OCI-M1 (cell line): Measurements from ENCODE around the gene SLAMF9.

Experiments used
- DNase-seq: peaks from one replicate; lab custom pipeline; 2025; lab: John Stamatoyannopoulos, UW

SLAMF9 gene

DNA sequence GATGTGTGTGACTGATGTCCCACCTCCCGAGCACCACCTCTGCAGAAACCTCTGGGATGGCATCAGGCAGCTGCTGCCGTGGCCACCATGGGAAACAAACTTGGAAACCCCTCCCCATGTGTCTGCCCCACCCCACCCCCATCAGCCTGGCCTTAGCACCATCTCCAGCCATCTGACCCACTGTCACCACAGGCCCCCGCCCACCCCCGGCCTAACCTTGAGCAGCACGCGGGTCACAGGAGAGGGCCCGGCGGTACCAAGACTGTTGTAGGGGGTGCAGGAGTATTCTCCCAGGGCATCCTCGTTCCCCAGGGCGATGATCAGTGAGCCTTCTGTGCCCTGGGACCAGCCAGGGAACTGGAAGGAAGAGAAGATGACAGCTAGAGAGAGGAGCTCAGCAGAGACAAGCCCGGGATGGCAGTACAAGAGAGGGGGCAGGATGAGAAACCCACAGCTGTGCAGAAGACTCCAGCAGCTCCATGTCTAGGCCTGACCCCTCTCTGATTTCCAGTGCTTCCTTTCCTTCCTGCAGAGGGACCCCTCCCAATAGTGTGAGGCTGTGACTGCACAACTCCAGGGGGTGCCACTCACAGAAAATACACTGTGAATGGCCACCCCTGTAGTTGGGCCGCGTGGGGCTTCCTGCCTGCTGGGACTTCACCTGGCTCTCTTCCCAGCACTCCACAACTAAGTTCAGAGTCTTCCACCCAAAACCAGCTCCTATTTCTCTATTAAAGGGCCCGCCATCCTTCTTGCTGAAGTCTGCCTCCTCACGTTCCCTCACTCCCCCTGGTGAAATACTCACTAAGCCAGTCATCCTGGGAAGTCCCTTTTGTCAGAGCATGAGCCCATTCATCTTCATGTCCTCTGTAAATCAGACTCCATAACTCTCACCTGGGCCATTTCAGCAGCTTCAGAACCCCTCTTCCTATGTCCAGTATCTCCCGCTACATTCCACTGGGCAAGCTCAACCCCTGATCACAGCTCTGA lies 21.4 kb downstream of the SLAMF9 start:
- DNase-seq = no peak

DNA sequence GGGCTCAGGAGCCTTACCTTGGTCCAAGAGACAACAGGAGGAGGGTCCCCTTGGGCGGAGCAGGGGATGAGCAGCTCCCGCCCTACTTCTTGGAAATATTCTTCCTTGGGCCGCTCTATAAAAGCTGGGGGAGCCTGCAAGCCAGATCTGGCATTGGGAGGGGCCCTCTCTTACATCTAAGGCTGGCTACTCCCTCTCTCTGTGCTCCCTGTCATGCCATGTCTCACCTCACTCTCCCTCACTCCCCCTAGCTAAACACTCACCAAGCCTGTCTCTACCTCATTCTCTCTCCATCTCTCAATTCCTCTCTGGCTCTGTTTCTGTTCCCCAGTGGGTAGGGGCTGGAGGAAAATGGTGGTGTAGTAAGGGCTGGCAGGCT lies 22.3 kb downstream of the SLAMF9 start:
- DNase-seq = no peak

DNA sequence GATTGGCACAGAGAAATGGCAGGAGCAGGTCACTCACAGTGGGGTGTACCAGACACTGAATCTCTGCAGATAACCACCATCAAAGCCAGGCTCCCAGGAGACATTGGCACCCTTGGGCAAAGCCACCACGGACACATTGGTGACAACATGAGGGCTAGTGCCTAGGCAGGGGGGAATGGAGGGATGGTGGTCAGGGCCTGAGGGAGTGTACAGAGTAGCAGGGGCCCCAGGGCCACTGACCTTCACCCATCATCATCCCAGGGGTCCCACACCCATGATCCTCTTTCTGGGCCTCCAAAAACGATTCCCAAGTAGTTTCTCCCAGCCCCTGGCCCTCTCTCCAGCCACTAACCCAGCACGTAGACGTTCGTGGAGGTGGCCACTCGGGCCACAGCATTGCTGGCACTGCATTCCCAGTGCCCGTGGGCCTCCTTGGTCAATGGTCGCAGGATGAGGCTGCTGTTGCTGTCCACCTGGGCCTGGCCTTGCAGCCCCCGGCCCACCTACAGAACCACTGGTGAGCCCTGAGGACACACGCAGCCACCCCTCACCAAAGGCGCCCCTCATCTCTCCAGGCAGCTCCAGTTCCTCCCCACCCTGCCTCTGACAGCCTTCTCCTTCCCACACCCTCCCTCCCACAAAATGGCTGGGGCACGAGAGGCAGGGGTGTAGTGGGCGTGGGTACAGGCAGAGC lies 22.8 kb downstream of the SLAMF9 start:
- DNase-seq = no peak

DNA sequence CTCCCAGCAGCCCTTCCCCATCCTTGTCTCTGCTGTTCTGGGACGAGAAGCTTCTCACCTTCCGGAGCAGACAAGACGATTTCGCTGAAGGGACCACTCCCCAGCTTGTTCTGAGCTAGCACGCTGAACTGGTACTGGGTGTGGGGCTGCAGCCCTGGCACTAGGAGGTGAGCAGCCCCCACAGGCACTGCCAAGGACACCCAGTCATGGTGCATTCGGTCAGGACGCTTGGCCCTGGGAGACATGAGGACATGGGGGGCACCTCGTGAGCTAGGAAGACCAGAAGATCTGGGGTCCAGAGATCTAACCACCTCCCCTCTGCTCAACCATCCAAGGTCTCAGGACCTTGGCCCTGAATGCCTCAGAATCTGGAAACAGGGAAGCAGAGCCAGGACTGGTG lies 23.4 kb downstream of the SLAMF9 start:
- DNase-seq = no peak

DNA sequence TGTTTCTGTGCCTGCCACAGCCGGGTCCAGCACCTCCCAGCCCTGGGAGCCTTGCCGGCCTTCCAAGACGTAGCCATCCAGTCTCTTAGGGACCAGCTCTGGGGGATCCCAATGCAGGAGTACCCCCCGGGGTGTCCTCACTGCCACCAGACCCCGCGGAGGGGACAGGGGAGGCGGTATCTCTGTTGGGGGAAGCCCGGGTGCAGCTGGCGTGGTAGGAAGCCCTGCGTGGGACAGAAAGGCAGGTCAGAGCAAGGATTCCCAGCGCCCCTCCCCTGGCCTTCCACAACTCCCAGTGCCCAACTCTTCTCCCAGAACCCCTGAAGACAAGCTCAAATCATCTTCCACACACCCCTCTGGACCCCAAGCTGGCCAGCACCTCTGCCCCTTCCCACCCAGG lies 23.8 kb downstream of the SLAMF9 start:
- no peak for DNase-seq

DNA sequence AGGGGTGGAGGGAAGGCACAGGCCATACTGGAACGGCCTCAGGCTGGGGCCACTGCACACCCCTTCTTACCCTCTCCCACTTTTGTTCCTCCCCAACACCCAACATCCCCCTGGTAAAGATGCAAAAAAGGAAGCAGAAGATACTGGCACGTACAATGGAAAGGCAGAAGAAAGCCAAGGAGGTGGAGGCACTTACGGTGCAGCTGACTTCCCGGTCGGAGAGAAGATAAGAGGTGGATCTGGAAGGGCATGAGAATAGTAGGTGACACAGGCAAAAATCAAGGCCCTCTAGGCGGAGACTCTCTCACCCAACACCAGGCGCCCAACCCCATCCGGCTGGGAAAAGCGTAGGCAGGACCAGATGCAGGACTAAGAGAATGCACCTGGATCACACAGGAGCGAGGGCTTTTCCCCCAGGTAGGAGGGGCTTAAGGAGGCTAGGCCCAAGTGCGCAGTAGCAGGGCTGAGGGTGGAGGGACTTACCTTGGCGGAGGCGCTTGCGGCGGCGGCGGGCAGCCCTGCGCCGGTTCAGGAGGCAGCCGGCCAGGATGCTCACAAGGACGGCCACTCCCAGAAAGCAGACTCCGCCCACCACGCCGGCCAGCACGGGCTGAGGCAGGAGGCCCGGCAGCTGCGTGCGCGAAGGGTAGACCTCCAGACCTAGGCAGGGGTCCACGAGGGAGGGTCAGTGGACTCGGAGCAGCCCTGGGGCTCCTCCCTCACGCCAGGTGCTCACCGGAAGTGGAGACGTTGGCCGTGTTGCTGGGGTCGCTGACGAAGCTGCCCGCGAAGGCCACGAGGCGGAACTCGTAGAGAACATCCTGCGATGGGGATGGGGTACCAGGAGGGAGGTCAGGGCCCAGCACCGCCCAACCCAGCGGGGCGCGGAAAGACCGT lies 24.6 kb downstream of the SLAMF9 start:
- DNase-seq = no peak

DNA sequence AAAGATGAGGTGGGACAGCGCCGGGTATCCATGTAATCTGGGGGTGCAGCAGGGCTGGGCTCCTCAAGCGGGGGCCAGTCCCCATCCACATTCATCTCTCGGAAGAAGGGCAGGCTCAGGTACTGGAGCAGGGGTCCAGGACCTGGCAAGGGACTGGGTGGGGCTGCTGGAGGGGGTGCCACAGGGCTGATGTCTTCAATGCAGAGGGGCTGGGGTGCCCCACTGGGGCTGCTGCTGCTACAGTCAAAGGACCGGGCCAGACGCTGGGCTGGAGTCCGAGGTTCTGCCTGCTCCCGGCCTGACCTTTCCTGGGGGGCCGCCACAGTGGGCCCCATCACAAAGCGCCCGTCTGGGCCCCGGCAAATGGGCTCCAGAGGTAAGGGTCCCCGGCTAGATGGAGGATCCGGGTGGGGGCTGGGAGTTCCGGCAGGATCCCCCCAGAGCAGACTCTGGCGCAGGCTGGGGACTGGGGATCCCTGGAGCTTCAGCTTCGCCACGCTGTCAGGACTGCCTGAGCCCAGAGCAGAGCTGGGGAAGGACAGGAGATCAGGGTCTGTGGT lies 25.5 kb downstream of the SLAMF9 start:
- no peak for DNase-seq

DNA sequence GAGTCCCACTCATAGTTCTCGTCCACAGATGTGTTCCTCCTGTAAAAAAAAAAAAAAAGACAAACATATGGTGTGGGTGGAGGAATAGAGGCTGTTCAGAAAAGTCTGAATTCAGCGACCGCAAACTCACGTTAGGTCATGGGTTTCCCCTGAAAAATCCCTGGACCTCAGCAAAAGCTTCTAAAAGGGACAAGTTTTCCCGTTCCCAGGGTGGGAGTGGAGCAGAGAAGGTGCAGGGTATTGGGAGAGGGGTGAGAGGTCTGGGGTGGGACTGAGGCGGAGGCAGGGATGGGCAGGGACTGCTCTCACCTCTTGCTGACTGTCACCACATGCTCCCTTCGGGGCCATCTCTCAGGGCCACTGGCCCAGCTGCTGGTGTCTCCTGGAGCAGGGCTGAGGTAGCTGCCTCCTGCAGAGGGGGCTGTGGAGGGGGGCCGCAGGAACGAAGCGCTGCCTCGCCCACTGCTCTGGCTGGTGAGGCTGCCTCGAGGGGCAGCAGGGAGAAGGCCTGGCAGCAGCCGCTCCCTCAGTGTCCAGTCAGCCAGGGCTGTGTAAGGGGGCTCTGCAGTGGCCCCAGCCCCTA lies 26.1 kb downstream of the SLAMF9 start:
- DNase-seq = no peak

DNA sequence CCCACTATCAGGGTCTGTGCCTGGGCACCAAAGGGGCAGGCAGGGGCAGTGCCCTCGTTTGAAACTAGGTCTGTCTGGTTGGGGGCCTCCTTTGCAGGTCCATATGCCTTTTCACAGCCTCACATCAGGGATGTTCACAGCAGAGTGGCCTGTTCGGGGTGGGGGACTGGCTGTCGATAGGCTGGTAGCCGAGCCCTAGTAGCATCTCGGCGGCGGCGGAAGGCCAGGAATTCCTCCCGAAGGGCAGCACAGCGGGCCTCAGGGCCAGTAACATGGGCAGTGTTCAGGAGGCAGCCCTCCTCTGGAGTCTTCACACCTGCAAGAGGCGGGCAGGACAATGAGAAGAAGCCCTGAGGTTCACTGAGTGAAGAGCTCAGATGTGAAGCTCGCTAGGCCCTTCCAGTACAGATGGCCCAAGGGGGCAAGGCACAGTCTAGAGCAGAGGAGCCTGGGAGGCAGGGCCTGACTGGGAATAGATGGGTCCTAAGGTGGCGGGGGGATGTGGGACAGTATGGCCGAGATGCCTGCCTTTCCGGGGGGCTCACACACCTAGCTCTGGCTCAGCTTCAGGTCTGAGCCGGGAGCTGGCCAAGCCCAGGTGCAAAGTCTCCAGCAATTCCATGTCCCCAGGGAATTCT lies 26.7 kb downstream of the SLAMF9 start:
- no peak for DNase-seq

DNA sequence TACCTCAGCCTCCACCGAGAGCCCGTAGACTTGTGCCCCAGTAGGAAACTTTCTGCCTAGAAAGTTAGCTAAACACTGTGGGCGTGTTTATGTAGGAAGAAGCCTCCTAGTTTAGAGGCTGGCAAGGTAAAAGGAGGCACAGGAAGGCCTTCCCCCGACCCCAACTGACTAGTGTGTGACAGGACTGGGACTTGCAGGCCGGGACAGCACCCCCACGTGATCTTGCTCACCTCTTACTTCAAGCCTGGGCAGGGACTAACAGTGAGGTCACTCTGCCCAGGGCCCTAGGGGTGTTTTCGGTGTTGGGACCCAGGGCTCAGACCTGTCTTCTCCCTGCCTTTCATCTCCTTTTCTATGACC lies 28.3 kb downstream of the SLAMF9 start:
- DNase-seq = no peak

DNA sequence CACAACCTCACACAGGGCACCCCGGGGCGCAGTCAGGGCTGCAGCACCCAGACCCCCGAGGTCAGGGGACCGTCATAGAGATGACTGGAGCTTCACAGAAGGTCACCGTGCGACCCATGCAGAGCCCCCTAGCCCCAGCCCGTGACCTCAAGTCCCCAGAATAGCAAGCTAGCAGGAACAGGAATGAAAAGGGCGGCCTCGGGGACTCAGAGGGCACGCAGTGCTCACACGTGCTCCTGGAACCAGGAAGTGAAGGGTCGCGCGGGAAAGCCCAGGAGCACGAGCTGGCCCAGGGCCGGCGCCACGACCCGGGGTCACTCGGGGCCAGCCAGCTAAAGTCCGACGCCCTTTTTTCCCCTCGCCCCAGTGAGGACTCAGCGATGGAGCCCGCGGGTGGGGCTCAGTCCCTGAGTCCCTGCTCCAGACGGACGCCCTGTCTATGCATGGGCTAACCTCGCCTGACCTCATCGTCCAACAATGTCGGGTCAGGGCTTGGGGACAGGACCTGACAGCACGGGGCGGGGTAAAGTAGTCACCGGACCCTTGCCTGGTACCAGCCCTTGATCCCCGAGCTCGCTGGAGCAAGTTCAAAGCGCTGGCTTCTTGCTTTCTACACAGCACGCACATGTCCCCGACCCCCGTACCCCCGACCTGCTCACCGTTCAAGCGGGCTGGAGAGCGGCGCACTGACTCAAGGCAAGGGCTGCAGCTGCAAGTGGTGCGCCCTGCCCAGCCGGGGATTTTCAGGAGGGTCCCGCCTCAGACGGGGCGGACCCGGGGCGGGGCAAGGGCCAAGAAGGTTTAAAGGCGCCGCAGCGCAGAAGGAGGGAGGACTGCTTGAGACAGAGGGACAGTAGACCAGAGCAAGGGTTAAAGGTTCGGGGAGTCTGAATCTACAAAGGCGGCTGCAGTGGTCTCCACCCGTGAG lies 29.0 kb downstream of the SLAMF9 start, which contains the start of gene TAGLN2:
TAGLN2 (minus strand) TSS at position 717 of the 928 bp plus-strand sequence. CDS start 4,998 bp downstream, outside the sequence.
- DNase-seq = peak; percentile 97

DNA sequence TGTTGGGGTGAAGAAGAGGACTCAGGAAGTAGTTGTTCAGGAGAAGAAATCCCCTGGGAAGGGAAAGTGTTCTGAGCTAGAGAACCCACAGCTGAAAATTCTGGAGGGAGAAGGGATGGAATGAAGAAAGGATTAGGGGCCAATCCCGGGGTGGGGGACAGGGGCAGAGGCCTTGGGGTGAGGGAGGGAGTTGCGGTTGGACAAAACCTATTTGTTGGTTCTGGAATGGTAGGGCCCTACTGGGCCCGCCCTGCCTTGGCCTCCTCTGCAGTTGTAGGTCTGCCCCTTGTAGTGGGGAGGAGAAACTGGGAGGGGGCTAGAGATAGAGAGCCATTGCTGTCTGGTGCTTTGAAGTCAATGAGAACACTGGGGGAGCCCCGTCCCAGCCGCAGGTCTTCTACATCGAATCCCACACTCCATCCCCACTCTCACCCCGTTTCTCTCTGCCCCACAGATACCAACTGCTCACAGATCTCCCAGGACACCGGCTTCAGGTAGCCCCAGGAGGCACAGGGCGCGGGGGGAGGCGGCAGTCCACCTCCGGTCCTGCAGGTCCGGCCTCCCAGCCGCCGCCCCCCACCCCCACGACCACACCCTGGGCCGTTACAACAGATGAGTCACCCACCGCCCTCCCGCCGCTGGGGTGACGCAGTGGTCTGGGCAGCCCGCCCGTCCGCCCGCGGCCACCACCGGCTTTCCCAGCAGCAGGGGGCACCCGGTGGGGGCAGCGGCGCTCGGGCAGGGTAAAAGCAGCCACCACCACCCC lies 29.8 kb downstream of the SLAMF9 start:
- DNase-seq = peak; percentile 88

DNA sequence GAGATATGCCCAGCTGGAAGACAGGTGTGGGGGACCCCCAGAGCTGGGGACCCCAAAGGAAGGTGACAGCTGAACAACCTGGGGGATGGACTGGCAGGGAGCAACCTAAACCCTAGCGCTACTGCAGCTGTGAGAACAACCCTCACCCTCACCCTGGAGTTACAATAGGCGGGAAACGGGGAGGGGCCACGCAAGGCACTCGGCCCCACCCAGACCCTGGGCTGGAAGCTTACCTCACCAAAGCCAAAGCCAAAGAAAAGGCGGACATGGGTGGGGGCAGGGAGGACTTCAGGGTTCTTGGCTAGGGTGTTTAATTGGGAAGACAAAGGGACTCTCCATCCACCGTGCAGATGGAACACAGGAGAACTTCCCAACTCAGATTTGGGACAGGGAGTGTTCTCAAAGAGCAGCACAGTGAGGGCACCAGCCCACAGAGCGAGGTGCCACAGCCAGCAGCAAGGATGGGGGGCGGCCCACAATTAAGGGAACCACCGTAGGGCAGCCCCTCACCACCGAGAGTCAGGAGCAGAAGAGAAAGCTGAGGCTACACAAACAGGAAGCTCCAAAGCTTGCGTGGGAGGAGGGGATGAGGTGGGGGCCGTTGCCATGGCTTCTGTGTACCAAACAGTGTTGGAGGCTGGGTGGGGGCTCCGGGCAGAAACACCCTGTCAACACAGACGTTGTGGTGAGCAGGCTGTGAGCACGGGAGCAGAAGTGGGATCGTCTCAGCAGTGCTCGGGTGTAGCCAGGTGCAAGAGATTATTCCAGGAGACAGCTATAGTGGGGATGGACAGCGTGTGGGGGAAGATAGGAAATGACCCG lies 30.6 kb downstream of the SLAMF9 start:
- peak; percentile 93 for DNase-seq

DNA sequence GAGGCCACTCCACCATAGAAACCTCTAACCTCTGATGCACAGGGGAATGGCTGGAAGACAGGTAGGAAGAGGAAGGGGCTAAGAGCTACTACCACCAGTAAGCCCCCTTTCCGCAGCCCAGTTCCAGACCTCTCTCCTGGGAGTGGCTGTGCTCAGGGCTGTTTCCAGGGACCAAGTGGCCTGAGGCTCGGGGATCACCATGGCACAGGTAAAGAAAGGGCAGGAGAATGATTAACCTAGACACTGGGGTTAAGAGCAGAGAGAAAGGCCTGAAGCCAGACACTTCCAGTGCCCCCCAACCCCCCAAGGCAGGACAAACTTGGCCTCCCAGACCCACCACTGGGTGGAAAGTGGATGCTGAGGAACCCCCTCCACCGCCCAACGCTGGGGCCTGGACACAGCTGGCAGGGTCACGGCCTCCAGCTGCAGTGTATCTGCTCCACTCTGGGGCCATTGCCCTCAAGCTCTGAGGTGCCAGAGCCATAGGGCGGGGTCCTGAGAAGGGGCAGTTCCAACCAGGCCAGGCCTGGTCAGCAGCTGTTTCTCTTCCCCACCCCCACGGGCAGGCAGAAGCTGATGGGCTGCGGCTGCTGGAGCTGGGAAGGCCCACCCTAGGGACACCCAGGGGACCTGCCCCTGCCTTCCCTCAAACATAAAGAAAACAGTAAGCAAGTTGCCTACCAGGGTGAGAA lies 31.4 kb downstream of the SLAMF9 start:
- DNase-seq = peak; percentile 73

DNA sequence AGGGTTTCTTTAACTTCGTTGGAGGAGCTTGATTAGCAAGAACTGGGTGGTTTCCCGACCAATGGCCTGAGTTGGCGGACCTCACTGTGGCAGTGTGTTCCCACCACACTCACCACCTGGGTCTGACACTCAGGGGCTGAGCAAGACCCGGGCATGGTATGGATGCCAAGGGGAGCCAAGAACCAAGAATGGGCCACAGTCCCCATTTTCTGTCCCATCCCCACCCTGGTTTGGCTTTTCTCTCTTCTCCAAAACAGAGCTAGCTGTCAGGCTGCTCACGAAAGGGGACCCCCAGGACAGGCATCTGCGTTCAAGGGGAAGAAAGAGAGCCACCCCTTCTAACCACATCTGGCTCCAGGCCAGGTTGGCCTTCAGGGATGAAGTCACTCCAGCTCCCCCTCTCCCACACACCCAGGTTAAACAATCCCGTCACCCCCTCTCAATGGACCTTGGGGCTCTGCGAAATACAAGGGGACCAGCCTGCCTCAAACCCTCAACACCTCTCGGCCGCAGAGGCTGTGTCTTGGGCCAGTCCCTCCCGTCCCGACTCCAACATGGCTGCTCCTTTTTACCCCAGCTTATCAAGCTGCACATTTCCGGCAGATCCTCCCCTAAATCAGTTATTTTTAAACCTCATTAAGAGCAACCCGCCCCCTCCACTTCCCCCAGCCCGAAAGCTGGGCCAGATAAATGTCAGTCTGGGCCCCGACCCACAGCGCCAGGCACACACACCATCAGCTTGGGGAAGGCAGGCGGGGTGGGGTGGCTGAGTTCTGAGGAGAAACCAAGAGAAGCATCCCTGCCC lies 32.1 kb downstream of the SLAMF9 start:
- peak; percentile 85 for DNase-seq

DNA sequence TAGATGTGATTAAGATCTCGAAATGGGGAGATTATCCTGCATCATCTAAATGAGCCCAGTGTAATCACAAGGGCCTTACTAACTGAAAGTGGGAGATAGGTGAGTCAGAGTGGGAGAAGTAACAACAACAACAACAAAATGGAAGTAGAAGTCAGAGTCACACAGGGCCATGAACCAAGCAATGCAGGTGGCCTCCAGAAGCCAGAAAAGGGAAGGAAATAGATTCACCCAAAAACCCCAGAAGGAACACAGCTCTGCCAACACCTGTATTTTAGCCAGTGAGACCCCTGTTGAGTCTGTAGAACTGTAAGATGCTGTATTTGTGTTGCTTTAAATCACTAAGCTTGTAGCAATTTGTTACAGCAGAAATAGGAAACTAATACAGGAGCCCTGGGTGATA lies 32.8 kb downstream of the SLAMF9 start:
- no peak for DNase-seq

DNA sequence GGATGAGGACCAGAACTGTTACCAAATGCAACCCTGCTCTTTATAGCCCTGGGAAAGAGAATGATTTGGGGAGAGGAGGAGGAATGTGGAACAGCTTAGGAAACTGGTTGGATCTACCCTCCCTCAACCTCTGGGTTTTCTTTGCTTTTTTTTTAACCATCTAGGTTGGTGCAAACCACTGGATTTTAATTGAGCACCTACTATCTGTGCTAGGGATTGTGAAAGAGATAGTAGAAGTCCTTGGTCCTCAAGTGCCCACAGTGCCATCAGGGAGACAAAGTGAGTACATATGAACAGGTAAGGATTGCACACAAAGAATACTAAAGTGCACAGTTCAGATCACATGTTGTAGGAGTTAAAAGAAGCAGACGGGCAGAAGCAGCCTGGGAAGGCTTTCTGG lies 33.4 kb downstream of the SLAMF9 start:
- no peak for DNase-seq
